H1 (cell line): ENCODE results near the gene GYPC. TPM values are rescaled to one million over a fixed set of nuclear protein-coding genes. Genes with fewer than 3 reads are reported as not detected.

Experiments used
- CHD2 ChIP-seq: IDR thresholded peaks from 2 replicates; pipeline ENCODE4 v1.6.1; 2012; ENCODE audit warnings: low read length, improper control_type of control experiment
- KDM4A ChIP-seq: IDR thresholded peaks from one replicate; pipeline ENCODE4 v1.7.1; 2012; ENCODE audit warnings: low read depth, mild to moderate bottlenecking, moderate library complexity, low read length, inconsistent platforms; ENCODE audit not compliant: severe bottlenecking
- NRF1 ChIP-seq: IDR thresholded peaks from 2 replicates; pipeline ENCODE4 v1.6.1; 2011; ENCODE audit warnings: mild to moderate bottlenecking, low read depth, low read length, improper control_type of control experiment
- POU5F1 ChIP-seq: IDR thresholded peaks from 2 replicates; pipeline ENCODE4 v1.6.1; 2011; ENCODE audit warnings: low read depth, mild to moderate bottlenecking, low read length, moderate library complexity
- polyA plus RNA-seq, 7 experiments: library from polyadenylated mRNA; depleted of rRNA in 3 of 7; stranded (reverse) in 5 of 7; unstranded in 2 of 7; fragments of >200 nt in 5 of 7; fragments of 200-250 nt in 2 of 7; gene quantifications; 1 replicate in 5 of 7; 2 replicates in 1 of 7; 4 replicates in 1 of 7; pipeline versions ENCODE4 v1.2.1 to v1.2.3, GENCODE V29; 2011 to 2013; ENCODE audit warnings: missing spikeins in 2 of 7, mixed read lengths in 2 of 7
- total RNA-seq: library from RNA; stranded (reverse); fragmentation: NEBNext Ultra II Directional; extraction: Animal tissue kit (Norgen Biotek cat#: 25700); gene quantifications from 2 replicates; pipeline ENCODE4 v1.2.1, GENCODE V29; 2021

GYPC gene
- total and polyA plus RNA-seq, 2 of the 8 experiments (the other 6 are each of a cell fraction or from before 2014, with no cell fraction given) = 26.8 to 53.6 TPM

DNA sequence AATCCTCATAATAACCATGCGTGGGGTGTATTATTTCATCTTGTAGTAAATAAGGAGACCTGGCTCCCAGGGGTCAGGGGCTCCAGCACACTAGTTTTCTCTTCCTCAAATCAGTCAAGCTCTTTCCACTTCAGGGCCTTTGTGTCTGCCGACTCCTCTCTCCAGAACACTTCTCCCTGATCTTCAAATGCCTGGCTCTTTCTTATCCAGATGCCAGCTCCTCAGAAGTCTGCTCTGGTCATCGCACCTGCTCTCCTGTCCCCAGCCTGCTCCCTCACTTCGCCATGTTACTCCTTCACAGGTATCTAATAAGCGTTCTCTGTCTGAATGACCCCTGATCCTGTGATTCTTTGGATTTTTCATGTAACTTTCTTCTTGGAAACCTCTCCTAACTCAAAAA is 62.0 kb downstream of the GYPC start (continued):
- TF ChIP-seq POU5F1 = no peak
- TF ChIP-seq CHD2 = no peak
- no peak for TF ChIP-seq KDM4A
- no peak for TF ChIP-seq NRF1
